NCI-H146 (cell line): ENCODE measurements around the gene KCNQ4.

ENCODE experiments used
- DNase-seq: peaks from one replicate; lab custom pipeline; 2025; lab: John Stamatoyannopoulos, UW

Gene KCNQ4

DNA sequence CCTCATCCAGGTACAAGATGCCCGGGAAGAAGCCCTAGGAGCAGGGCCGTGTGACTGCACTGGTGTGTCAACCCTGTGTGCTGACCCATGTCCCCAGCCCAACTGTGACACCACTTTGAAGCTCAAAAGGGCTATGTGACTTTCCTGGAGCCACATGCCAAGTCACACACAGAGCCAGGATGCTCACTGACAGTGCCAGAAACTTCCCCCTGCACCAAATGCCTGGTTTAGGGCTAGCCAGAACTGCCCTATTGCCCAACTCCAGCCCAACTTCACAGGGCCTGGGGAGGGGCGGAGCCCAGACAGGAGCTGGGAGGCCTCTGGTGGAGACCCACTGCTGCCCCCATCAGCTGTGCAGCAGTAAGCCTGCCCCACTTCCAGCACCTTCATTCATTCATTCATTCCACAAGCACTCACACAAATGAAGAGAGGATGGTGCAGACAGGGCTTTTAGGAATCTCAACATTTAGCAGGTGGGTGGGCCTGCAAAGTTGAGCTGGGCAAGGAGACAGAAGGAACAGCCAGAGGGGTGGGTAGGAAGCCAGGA lies 36.7 kb downstream of the KCNQ4 start:
- DNase-seq = no peak

DNA sequence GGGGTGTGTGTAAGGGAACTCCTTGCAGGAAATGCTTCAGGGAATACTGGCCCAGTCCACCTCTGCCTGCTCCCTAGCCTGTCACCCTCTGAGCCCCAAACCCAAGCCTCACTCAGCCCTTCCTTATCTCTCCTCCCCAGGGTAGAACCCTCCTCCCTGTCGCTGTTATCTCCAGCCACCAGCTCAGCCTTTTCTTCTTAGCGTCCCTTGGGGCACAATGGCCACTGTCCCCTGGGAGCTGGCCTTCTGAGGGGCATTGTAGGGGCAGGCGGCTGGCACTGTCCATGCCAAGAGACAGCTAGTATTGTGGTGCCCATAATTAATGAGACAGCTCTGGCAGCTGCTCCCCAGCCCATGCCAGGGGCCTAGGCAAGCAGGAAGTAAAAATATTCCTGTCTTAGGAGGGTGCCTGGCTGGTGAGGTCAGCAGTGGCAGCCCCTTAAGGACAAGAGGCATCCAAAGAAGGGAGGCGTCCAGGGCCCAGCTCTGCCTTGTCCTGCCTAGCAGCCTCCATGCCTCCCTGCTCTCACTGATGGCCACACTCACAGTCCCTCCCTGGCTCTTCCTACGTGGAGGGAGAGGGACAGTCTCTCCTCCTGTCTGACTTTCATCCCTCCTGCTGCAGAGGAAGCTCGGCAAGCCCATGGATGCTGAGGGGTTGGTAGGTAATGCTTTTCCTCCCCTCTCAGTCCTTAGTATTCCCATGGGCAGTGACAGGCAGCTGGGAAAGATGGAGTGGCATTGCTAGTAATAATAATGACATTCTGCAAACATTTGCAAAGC lies 37.5 kb downstream of the KCNQ4 start:
- no peak for DNase-seq

DNA sequence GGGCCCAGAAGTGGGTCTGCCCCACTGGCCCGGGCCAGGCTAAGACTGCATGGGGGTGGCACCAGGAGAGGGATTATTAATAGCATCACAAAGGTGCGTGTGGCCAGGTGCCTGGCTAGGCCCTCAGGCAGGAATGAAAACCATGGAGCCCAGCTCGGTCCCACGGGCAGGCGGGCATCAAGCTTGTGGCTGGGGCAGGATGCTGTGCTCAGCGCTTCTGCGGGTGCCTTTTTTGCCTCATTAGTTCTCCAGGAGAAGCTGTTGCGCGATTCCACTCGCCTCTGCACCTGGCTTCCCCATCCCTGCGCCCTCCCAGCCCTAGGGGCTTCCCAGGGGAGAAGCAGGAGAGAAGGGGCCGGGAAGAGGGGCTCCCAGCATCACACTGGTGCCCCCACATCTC lies 39.3 kb downstream of the KCNQ4 start:
- DNase-seq = no peak

DNA sequence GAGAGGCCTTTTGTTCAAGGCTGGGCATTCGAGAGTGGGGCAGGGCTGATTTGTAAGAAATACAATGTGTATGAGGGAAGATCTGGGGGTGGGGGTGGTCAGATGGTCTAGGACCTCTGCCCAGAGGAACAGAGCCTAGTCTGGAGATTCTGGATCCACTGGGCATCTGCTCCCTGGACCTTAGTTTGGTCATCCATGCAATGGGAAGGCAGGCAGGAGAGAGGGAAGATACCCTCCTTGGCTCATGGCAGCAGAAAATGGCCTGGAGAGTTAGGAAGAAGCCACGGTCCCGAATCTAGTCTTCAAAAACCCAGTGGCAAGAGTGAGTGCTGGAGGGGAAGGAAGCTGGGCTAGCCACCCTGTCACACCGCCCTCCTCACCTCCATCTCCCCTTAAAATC lies 39.8 kb downstream of the KCNQ4 start:
- DNase-seq = no peak

DNA sequence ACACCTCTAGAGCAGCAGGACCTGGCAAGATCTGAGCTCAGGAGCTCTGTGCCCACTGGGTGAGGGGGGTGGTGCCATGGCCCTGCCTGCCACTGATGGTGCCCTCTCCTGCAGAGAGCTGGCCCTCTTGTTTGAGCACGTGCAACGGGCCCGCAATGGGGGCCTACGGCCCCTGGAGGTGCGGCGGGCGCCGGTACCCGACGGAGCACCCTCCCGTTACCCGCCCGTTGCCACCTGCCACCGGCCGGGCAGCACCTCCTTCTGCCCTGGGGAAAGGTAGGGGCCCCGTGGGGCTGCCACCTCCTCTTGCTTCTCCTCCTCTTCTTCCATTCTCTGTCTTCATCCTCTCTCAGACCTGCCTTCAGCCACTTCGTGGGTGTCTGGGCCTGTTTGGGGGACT lies 40.4 kb downstream of the KCNQ4 start:
- no peak for DNase-seq

GRCh38 chr1:40824591-40825434 lies 41.2 kb downstream of the KCNQ4 start:
- DNase-seq = no peak

DNA sequence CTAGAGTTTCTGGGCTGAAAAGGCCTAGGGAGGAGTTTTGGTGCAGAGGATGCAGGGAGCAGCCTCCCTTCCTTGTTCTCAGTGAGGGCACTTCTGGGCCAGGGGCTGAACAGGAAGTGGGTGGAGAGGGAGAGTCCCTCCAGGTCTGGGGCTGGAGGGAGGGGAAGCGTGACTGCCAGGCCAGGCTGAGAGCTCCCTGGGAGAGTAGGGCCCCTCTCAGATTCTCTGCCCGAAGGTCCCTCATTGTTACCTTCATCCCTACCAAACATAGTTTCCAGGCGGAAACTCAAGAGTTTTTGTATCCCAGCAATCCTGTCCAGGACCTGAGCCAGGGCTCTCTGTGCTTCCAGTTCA lies 41.8 kb downstream of the KCNQ4 start:
- DNase-seq = no peak

GRCh38 chr1:40825996-40826395 lies 42.4 kb downstream of the KCNQ4 start:
- no peak for DNase-seq

DNA sequence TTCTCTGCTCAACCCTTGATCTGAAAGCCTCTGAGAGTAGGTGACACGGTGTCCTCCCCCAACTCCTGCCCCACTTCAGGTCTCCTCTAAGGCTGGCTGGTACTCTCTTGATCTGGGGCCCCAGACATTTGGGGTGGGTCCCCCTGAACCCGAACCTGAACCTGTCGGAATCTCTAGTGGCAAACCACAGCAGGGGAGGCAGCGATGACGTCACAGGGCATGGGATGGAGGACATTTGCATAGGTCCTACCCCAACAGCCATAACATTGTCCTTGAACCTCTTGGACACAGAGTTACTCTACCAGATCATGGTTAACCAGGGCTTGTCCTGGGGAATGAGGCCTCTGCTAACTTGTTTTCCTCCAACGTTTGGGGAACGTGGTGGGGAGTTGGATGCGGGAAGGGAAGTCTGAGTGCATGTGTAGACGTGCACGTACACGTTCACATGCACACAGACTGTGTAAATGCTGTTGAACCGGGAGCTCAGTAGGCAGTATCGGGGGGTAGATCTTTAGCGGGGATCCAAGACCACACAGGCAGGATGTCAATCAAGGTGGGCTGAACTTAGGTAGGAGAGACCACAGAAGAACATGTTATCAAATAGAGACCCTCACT lies 46.2 kb downstream of the KCNQ4 start:
- DNase-seq = no peak

GRCh38 chr1:40830419-40830943 lies 46.9 kb downstream of the KCNQ4 start:
- no peak for DNase-seq

DNA sequence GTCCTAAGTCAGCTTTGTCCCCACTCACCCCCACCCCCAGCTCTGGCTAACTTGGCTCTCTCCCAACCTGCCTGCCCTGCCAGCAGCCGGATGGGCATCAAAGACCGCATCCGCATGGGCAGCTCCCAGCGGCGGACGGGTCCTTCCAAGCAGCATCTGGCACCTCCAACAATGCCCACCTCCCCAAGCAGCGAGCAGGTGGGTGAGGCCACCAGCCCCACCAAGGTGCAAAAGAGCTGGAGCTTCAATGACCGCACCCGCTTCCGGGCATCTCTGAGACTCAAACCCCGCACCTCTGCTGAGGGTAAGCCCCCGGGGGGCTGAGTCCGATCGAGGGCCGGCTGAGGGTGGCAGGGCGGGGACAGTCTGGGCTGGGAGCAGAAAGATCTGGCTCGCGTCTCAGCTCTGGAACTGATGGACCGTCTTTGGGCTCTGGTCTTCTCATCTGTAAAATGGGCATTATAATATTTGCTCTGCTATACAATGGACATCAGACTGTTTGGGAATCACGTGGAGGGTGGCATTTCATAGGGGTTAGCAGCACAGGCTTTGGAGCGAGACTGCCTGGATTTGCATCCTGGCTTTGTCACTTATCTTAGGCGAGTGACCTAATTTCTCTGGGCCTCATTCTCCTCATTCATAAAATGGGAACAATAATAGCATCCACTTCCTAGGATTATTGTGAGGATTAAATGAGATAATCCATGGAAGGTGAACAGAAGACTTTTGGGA lies 47.6 kb downstream of the KCNQ4 start:
- no peak for DNase-seq

DNA sequence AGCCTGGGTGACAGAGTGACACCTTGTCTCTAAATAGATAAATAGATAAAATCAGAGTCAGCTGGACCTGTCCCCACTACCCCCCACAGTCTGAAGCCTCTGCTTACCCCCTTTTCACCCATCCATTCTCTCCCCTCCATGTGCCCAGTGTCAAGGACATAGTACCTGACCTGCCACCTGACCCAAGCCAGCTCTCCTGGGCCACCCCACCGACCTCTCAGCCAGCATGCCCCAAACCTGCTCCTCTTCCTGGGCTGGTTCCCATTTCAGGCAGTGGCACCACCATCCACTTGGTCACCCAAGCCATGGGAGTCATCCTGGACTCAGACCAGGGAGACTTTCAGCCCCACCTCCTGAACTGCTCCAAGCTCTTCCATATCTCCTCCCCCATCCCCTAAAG lies 50.4 kb downstream of the KCNQ4 start:
- DNase-seq = no peak

DNA sequence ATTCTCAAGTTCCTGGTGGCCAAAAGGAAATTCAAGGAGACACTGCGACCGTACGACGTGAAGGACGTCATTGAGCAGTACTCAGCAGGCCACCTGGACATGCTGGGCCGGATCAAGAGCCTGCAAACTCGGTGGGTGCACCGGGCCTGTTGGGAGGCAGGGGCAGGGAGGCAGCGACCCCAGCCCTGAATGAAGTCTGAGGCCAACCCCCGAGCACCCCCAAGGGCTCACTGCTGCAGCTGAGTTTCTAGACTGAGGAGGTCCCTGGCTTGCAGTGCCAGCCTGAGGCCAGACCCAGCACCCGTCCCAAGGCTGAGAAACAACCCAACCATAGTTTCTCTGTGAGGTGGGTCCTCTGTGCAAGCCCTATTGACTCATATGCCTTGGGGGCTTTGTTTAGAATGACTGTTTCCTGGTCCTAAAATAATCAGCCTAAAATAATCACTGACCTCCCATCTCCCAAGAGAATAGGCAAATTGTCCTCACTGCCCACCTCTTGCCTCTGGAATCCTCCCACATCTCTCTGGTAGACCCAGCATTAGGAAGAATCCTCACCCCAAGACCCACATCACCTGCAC lies 51.5 kb downstream of the KCNQ4 start:
- no peak for DNase-seq

DNA sequence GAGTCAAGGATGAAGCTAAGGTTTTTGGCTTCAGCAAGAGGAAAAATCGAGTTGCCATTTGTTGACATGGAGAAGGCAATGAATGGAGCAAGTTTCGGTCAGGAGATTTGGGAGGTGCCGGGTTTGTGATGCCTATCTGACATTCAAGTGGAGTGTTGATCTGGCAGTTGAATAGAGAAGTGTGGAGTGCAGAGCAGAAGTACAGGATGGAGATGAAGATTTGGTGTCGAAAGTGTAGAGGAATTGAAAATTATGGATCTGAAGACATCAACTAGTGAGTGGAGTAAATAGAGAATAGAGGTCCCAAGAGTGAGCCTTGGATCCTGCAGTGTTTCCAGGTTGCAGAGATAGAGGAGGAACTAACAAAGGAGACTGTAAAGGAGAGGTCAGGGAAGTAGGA lies 52.7 kb downstream of the KCNQ4 start:
- no peak for DNase-seq

GRCh38 chr1:40837601-40838000 lies 54.0 kb downstream of the KCNQ4 start:
- DNase-seq = no peak

DNA sequence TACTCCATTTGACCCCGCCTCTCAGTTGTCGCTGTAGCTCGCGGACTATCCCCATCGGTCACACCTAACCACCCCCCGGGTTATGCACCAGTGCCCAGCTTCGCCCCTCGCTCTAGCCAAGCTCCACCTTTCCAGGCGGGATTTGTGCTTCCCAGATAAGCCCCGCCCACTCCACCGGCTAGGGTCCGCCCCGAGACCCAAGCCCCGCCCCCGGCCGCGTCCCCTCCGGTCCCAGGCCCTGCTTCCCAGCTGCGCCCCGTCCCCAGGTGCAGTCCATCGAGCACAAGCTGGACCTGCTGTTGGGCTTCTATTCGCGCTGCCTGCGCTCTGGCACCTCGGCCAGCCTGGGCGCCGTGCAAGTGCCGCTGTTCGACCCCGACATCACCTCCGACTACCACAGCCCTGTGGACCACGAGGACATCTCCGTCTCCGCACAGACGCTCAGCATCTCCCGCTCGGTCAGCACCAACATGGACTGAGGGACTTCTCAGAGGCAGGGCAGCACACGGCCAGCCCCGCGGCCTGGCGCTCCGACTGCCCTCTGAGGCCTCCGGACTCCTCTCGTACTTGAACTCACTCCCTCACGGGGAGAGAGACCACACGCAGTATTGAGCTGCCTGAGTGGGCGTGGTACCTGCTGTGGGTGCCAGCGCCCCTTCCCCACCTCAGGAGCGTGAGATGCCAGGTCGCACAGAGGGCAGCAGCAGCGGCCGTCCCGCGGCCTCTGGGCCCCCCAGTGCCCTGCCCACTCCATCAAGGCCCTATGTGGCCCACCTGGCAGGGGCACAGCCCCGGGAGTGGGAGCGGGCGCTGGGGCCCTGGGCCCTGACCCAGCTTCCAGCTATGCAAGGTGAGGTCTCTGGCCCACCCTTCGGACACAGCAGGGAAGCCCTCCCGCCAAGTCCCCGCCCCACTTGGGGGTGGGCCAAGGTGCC lies 54.7 kb downstream of the KCNQ4 start:
- no peak for DNase-seq

DNA sequence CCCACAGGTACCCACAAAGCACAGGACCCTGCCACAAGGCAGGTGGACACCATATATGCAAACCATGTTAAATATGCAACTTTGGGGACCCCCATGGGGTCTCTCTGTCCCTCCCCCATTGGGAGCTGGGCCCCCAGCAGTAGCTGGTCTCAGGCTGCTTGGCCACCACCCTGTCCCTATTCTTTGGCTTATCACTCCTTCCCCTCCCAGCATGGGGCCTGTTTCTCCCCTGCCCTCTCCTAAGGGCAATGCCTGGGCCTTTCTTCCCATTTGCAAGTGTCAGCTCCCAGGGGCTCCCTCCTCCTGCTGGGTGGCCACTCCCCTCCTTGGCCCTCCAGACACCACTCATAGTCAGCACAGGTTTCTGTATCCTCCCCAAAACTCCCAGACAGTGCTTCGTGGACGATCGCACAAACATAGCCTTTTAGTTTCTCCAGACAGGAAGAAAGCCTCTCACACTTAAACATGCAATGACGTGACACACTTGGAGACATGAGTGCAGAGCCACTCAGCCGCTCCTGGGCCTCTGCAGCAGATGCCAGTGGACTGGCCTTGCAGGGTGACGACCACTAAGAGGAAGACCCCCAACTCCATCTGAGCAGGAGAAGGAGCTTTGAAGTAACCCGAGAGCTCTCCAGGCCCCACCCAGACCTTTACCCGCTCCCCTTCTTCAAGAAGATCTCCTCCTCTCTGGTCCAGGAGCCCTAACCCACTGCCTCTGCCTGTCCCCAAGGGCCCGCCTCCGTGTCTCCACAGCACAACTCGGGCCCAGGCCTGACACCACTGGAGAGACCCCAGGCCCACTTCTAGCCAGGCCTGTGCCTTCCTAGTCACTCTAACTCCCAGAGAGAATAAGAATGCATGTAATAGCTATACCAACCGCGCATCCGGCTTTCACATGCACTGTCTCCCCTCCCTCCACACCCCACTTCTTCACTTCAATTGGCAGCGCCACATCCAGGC lies 55.7 kb downstream of the KCNQ4 start:
- no peak for DNase-seq

- DNase-seq = no peak
Observed at GRCh38 chr1:40839943-40840335, 56.4 kb downstream of the KCNQ4 start.
